Stomach (tissue), 9 donors: ENCODE results near the gene LUZP2. TPM values are rescaled to one million over a fixed set of nuclear protein-coding genes. Genes with fewer than 3 reads are reported as not detected.

Experiments
- DNase-seq, 2 donors: peaks; one replicate each; pipeline versions ENCODE4 v3.0.0 to v3.0.0-alpha.2; 2013 to 2019
- H3K27ac ChIP-seq, 5 donors: fragments of 200-600 bp in 4 of 5; sonication (generic) in 4 of 5; one replicate each; pipeline ENCODE4 v1.5.1; 2013 to 2019; ENCODE audit warnings: mild to moderate bottlenecking in 1 of 5, moderate library complexity in 1 of 5
- H3K27me3 ChIP-seq, 3 donors: fragments of 200-600 bp; sonication (generic); one replicate each; pipeline ENCODE4 v1.5.1; 2017 to 2019; ENCODE audit warnings: mixed run types in 1 of 3
- H3K36me3 ChIP-seq, 4 donors: fragments of 200-600 bp; sonication (generic); 1 replicate in 3 of 4; 2 replicates in 1 of 4; pipeline ENCODE4 v1.5.1; 2016 to 2019
- H3K4me1 ChIP-seq, 4 donors: fragments of 200-600 bp; sonication (generic); one replicate each; pipeline ENCODE4 v1.5.1; 2016 to 2019
- H3K4me3 ChIP-seq, 4 donors: fragments of 200-600 bp; sonication (generic) in 3 of 4; one replicate each; pipeline ENCODE4 v1.5.1; 2016 to 2019; ENCODE audit warnings: mild to moderate bottlenecking in 1 of 4
- H3K9me3 ChIP-seq, 4 donors: fragments of 200-600 bp; sonication (generic); one replicate each; pipeline ENCODE4 v1.5.1; 2016 to 2019
- CTCF ChIP-seq, 7 experiments: fragments of 450-650 bp in 4 of 7; fragments of 200-600 bp in 3 of 7; sonication (generic) in 3 of 7; IDR thresholded peaks; one replicate each; pipeline ENCODE4 v1.5.1; 2016 to 2019; ENCODE audit warnings: antibody characterized with exemption in 7 of 7, control low read depth in 2 of 7, mild to moderate bottlenecking in 1 of 7
- EP300 ChIP-seq: sonication (generic); formaldehyde crosslinking; IDR thresholded peaks from one replicate; pipeline ENCODE4 v1.6.1; 2017; ENCODE audit warnings: antibody characterized with exemption
- POLR2A ChIP-seq, 4 donors: fragments of 450-650 bp; IDR thresholded peaks; one replicate each; pipeline ENCODE4 v1.6.1; 2016; ENCODE audit warnings: antibody characterized with exemption in 4 of 4, control low read depth in 2 of 4, mild to moderate bottlenecking in 1 of 4, moderate library complexity in 1 of 4
- POLR2AphosphoS5 ChIP-seq, 3 donors: sonication (generic); formaldehyde crosslinking; IDR thresholded peaks; one replicate each; pipeline ENCODE4 v1.6.1; 2016; ENCODE audit warnings: antibody characterized with exemption in 3 of 3
- WGBS, 5 donors: extraction: QIAGEN DNeasy Blood & Tissue Kit in 3 of 5; methylation state at CpG; one replicate each; pipeline versions ENCODE4 v1.1.5 to v1.1.7; 2013 to 2018; 5-methylcytosine and 5-hydroxymethylcytosine counted together
- intact Hi-C: fragments of 100-400 bp; cut with DNase I; formaldehyde crosslinking; loops from one replicate; pipeline ENCODE4 v1.15.1; 2023; ENCODE audit warnings: low total_unique reads
- polyA plus RNA-seq, 3 donors: library from polyadenylated mRNA; stranded (reverse); fragments of 200-250 nt; gene quantifications; one replicate each; pipeline ENCODE4 v1.2.3, GENCODE V29; 2013
- total RNA-seq, 5 donors: library from RNA; depleted of rRNA; stranded (reverse); fragments of >200 nt; gene quantifications; one replicate each; pipeline versions ENCODE4 v1.1.0 to v1.2.3, GENCODE V29; 2014 to 2016
- donor health status: healthy with polysubstance abuse.
- donor health status: Bipolar disorder and iron deficiency.
- donor health status: healthy.

The LUZP2 gene
- total and polyA plus RNA-seq, 8 donors, result 0.06 to 6.8 (median 0.23) TPM; not detected in 4

GRCh38 chr11:24842308-24842707 is 345.5 kb downstream of the LUZP2 start:
- H3K4me1 ChIP-seq, result no peaks in the 10 kb centered on the region
- H3K9me3 ChIP-seq, result no peaks in the 10 kb centered on the region
- intact Hi-C loops, result no loop called here
- TF ChIP-seq CTCF (IDR thresholded peaks at IDR 0.05) (no peak), POLR2AphosphoS5 (IDR thresholded peaks at IDR 0.05) (no peak), POLR2A (IDR thresholded peaks at IDR 0.05) (no peak), EP300 (no peak)
- no peaks in the 10 kb centered on the region for H3K36me3 ChIP-seq
- DNase-seq, result no peak
- 54 to 67% (median 59%) methylated on average over 2 of the region's 2 CpGs for WGBS, 5 donors
- no peaks in the 10 kb centered on the region for H3K27me3 ChIP-seq
- H3K27ac ChIP-seq, result no peak overlapping the region
- H3K4me3 ChIP-seq, result no peak overlapping the region

GRCh38 chr11:24844406-24844805 is 347.6 kb downstream of the LUZP2 start:
- WGBS, 5 donors, result 84 to 100% (median 90%) methylated on average over 1 of the region's 1 CpG
- TF ChIP-seq POLR2AphosphoS5 (IDR thresholded peaks at IDR 0.05) (no peak), CTCF (IDR thresholded peaks at IDR 0.05) (no peak), EP300 (no peak), POLR2A (IDR thresholded peaks at IDR 0.05) (no peak)
- DNase-seq, result no peak
- no peak overlapping the region for H3K4me3 ChIP-seq
- no peaks in the 10 kb centered on the region for H3K27me3 ChIP-seq
- no peaks in the 10 kb centered on the region for H3K4me1 ChIP-seq
- no peaks in the 10 kb centered on the region for H3K9me3 ChIP-seq
- intact Hi-C loops, result no loop called here
- H3K27ac ChIP-seq, result no peak overlapping the region
- no peaks in the 10 kb centered on the region for H3K36me3 ChIP-seq

GRCh38 chr11:24848857-24849256 is 352.0 kb downstream of the LUZP2 start:
- no peak for TF ChIP-seq CTCF (IDR thresholded peaks at IDR 0.05)
- no peak for TF ChIP-seq POLR2AphosphoS5 (IDR thresholded peaks at IDR 0.05)
- no peak for TF ChIP-seq POLR2A (IDR thresholded peaks at IDR 0.05)
- no peak for TF ChIP-seq EP300
- H3K4me1 ChIP-seq, result no peaks in the 10 kb centered on the region
- no peak overlapping the region for H3K4me3 ChIP-seq
- no peaks in the 10 kb centered on the region for H3K27me3 ChIP-seq
- no peak overlapping the region for H3K27ac ChIP-seq
- DNase-seq, result no peak
- intact Hi-C loops, result no loop called here
- peaks cover 0 to 12% (median 2%) of the 10 kb centered on the region in 4 donors for H3K9me3 ChIP-seq
- H3K36me3 ChIP-seq, result no peaks in the 10 kb centered on the region
- WGBS, 5 donors, result 88 to 96% (median 91%) methylated on average over 1 of the region's 1 CpG

- Histone ChIP-seq H3K9me3 (peaks cover 0 to 20% (median 7%) of the 10 kb centered on the region in 4 donors), H3K27ac (no peak overlapping the region), H3K36me3 (no peaks in the 10 kb centered on the region), H3K4me3 (no peak overlapping the region), H3K4me1 (no peaks in the 10 kb centered on the region), H3K27me3 (no peaks in the 10 kb centered on the region)
- TF ChIP-seq EP300 (no peak), CTCF (IDR thresholded peaks at IDR 0.05) (no peak), POLR2AphosphoS5 (IDR thresholded peaks at IDR 0.05) (no peak), POLR2A (IDR thresholded peaks at IDR 0.05) (no peak)
- no peak for DNase-seq
- intact Hi-C loops, result no loop called here
These were observed 359.1 kb downstream of the LUZP2 start for GRCh38 chr11:24855951-24856350.
